ENCODE measurements around the gene CLMN. TPM values are rescaled to one million over a fixed set of nuclear protein-coding genes. Genes with fewer than 3 reads are reported as not detected.

Gene CLMN
- total and polyA plus RNA-seq, 4 donors, result 4.5 to 33.5 (median 11.7) TPM

DNA sequence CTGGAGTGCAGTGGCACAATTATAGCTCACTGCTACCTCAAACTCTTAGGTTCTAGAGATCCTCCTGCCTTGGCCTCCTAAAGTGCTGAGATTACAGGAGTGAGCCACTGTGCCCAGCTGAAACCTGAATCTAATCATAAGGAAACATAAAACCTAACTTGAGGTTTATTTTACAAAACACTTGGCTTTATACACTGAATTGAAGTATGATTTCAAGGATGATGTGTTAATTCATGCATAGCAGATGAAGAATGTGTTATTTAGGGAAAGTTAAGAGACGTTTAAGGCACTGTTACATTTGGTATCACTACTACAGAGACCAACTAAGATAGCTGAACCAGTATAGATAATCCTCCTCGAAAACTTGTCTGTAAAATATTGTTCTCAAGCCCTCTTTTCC lies 168.8 kb downstream of the CLMN start:
- DNase-seq (no peak), ATAC-seq (ENCODE audit: insufficient read depth, low FRiP score) (no peak)
- Histone ChIP-seq H3K9ac (ENCODE audit: insufficient read depth in 1 of 2, low read length in 2 of 2) (no peak overlapping the region), H3K4me1 (ENCODE audit: control insufficient read depth in 5 of 5, insufficient read depth in 5 of 5, low read length in 5 of 5) (peaks cover 0 to 33% (median 21%) of the 10 kb centered on the region in 5 donors), H3K4me3 (no peak overlapping the region), H3K27ac (ENCODE audit: low read depth in 1 of 2, low read length in 1 of 2) (no peak overlapping the region), H3K9me3 (ENCODE audit: control insufficient read depth in 4 of 4, insufficient read depth in 3 of 4, low read length in 3 of 4) (peaks cover 0 to 1% (median 0%) of the 10 kb centered on the region in 4 donors), H3K36me3 (ENCODE audit: control insufficient read depth in 4 of 4, insufficient read depth in 4 of 4, low read length in 4 of 4) (peaks cover 0 to 2% (median 0%) of the 10 kb centered on the region in 4 donors), H3K27me3 (ENCODE audit: control insufficient read depth in 3 of 3, insufficient read depth in 3 of 3, low read length in 2 of 3) (no peaks in the 10 kb centered on the region)
- TF ChIP-seq, protein P1, sequence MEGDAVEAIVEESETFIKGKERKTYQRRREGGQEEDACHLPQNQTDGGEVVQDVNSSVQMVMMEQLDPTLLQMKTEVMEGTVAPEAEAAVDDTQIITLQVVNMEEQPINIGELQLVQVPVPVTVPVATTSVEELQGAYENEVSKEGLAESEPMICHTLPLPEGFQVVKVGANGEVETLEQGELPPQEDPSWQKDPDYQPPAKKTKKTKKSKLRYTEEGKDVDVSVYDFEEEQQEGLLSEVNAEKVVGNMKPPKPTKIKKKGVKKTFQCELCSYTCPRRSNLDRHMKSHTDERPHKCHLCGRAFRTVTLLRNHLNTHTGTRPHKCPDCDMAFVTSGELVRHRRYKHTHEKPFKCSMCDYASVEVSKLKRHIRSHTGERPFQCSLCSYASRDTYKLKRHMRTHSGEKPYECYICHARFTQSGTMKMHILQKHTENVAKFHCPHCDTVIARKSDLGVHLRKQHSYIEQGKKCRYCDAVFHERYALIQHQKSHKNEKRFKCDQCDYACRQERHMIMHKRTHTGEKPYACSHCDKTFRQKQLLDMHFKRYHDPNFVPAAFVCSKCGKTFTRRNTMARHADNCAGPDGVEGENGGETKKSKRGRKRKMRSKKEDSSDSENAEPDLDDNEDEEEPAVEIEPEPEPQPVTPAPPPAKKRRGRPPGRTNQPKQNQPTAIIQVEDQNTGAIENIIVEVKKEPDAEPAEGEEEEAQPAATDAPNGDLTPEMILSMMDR (IDR thresholded peaks at IDR 0.05; ENCODE audit: control extremely low read depth, extremely low read depth), result no peak
- WGBS, 2 donors, result 74 to 97% methylated on average over 2 of the region's 2 CpGs

DNA sequence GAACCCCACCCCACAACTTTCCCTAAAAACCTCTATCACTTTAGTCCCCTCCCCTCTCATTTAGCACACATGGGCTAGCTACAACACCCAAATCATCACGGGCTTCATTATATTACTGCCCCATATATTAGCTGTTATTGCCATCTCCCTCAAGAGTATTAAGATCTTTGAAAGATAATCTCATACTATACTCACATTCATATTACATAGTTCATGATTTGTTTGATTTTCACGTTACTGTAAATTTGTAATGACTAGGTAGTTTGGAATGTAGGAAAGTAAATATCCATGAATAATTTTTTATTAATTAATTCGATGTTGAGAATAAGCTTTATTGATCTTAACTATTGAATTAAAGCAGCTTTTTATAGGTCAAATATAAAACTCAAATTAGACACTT lies 170.3 kb downstream of the CLMN start:
- H3K27me3 ChIP-seq (ENCODE audit: control insufficient read depth in 3 of 3, insufficient read depth in 3 of 3, low read length in 2 of 3), result no peaks in the 10 kb centered on the region
- DNase-seq (no peak), ATAC-seq (ENCODE audit: insufficient read depth, low FRiP score) (no peak)
- no peaks in the 10 kb centered on the region for H3K36me3 ChIP-seq (ENCODE audit: control insufficient read depth in 4 of 4, insufficient read depth in 4 of 4, low read length in 4 of 4)
- 71 to 82% methylated on average over 3 of the region's 3 CpGs for WGBS, 2 donors
- H3K27ac ChIP-seq (ENCODE audit: low read depth in 1 of 2, low read length in 1 of 2), result no peak overlapping the region
- peaks cover 0 to 23% (median 12%) of the 10 kb centered on the region in 5 donors for H3K4me1 ChIP-seq (ENCODE audit: control insufficient read depth in 5 of 5, insufficient read depth in 5 of 5, low read length in 5 of 5)
- H3K4me3 ChIP-seq, result no peak overlapping the region
- peaks cover 0 to 6% (median under 1%) of the 10 kb centered on the region in 4 donors for H3K9me3 ChIP-seq (ENCODE audit: control insufficient read depth in 4 of 4, insufficient read depth in 3 of 4, low read length in 3 of 4)
- TF ChIP-seq, protein P1 (IDR thresholded peaks at IDR 0.05; ENCODE audit: control extremely low read depth, extremely low read depth), result no peak
- no peak overlapping the region for H3K9ac ChIP-seq (ENCODE audit: insufficient read depth in 1 of 2, low read length in 2 of 2)

GRCh38 chr14:95147597-95147996 lies 172.1 kb downstream of the CLMN start:
- no peaks in the 10 kb centered on the region for H3K36me3 ChIP-seq (ENCODE audit: control insufficient read depth in 4 of 4, insufficient read depth in 4 of 4, low read length in 4 of 4)
- H3K9me3 ChIP-seq (ENCODE audit: control insufficient read depth in 4 of 4, insufficient read depth in 3 of 4, low read length in 3 of 4), result peaks cover 0 to 6% (median under 1%) of the 10 kb centered on the region in 4 donors
- 94 to 97% methylated on average over 7 of the region's 7 CpGs for WGBS, 2 donors
- H3K9ac ChIP-seq (ENCODE audit: insufficient read depth in 1 of 2, low read length in 2 of 2), result no peak overlapping the region
- H3K4me1 ChIP-seq (ENCODE audit: control insufficient read depth in 5 of 5, insufficient read depth in 5 of 5, low read length in 5 of 5), result peaks cover 0 to 19% (median 8%) of the 10 kb centered on the region in 5 donors
- no peak overlapping the region for H3K4me3 ChIP-seq
- no peak overlapping the region for H3K27ac ChIP-seq (ENCODE audit: low read depth in 1 of 2, low read length in 1 of 2)
- TF ChIP-seq, protein P1 (IDR thresholded peaks at IDR 0.05; ENCODE audit: control extremely low read depth, extremely low read depth), result no peak
- no peaks in the 10 kb centered on the region for H3K27me3 ChIP-seq (ENCODE audit: control insufficient read depth in 3 of 3, insufficient read depth in 3 of 3, low read length in 2 of 3)
- DNase-seq (no peak), ATAC-seq (ENCODE audit: insufficient read depth, low FRiP score) (no peak)

All from lung (tissue), 12 donors.